Measurements from ENCODE around the gene SPATA2.

The SPATA2 gene

DNA sequence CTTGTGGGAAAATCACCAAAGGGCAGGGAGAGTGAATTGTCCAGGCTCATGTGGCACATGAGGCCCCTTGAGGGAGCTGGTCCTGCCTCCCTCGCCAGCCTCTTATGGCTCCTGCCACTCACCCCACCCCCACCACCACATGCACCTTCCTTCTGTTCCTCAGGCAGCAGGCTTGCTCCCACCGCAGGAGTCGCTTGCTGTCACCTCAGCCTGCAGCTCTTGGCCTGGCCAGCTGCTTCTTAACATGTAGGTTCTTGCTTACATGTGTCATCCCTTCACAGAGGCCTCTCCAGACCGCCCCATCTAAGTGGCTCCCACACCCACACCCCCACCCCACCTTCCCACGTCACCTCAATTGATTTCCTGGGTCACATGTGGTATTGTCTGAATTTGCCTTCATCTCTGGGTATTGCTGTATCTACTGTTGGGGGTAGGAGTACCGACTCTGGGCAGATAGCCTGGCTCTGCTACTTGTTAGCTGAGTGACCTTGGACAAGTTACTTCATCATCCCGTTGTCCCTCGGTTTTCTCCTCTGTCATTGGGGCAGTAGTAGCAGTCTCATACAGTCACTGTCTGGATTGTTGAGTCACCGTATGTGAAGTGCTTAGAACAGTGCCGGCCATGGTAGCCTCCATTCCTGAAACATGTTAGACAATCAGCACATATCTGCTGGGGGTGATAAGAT is 61.0 kb downstream of the SPATA2 start:
- peaks cover 87% of the 10 kb centered on the region; the same call in 1 of the 2 replicates for H3K36me3 ChIP-seq (ENCODE audit: insufficient read depth, low read length)
- H3K9me3 ChIP-seq (ENCODE audit: low read length): no peaks in the 10 kb centered on the region
- TF ChIP-seq, protein P1, sequence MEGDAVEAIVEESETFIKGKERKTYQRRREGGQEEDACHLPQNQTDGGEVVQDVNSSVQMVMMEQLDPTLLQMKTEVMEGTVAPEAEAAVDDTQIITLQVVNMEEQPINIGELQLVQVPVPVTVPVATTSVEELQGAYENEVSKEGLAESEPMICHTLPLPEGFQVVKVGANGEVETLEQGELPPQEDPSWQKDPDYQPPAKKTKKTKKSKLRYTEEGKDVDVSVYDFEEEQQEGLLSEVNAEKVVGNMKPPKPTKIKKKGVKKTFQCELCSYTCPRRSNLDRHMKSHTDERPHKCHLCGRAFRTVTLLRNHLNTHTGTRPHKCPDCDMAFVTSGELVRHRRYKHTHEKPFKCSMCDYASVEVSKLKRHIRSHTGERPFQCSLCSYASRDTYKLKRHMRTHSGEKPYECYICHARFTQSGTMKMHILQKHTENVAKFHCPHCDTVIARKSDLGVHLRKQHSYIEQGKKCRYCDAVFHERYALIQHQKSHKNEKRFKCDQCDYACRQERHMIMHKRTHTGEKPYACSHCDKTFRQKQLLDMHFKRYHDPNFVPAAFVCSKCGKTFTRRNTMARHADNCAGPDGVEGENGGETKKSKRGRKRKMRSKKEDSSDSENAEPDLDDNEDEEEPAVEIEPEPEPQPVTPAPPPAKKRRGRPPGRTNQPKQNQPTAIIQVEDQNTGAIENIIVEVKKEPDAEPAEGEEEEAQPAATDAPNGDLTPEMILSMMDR (IDR thresholded peaks at IDR 0.05; ENCODE audit: low read length): no peak
- no peak for TF ChIP-seq EZH2 (IDR thresholded peaks at IDR 0.05; ENCODE audit: borderline replicate concordance, low read length)

DNA sequence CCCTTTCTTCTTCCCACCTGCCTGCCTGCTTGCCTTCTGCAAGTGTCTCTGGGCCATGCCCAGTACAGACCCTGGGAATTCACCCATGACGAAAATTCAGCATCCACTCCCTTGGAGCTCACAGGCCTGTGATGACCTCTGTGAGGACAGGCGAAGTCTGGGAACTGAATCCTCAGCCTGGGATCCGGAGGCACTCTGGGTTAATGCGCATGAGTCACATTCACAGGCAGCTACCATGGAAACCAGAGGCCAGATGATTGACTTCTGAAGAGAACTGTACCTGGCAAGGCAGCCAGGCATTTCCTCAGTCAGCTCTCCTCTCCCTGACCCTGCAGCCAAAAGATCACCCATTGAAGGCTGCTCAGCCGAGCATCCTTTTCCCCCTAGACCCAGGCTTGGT is 61.7 kb downstream of the SPATA2 start:
- Histone ChIP-seq H3K4me2 (ENCODE audit: low read length) (no peak overlapping the region), H4K20me1 (ENCODE audit: insufficient read depth, low read length) (no peaks in the 10 kb centered on the region), H3K4me3 (ENCODE audit: low read depth, low read length, poor library complexity, severe bottlenecking) (no peak overlapping the region), H3K4me1 (ENCODE audit: insufficient read depth, low read length, severe bottlenecking) (peaks cover 17% of the 10 kb centered on the region), H3F3A (ENCODE audit: insufficient read depth, low read length) (no peaks in the 10 kb centered on the region), H3K36me3 (ENCODE audit: insufficient read depth, low read length) (peaks cover 87% of the 10 kb centered on the region), H3K79me2 (ENCODE audit: insufficient read depth, low read length) (no peaks in the 10 kb centered on the region), H2AFZ (ENCODE audit: low read length) (no peak overlapping the region), H3K27ac (ENCODE audit: low read depth, low read length, poor library complexity, severe bottlenecking) (no peak overlapping the region), H3K9me2 (ENCODE audit: low read depth, low read length) (no peaks in the 10 kb centered on the region), H3K9me3 (ENCODE audit: low read length) (no peaks in the 10 kb centered on the region), H3K27me3 (ENCODE audit: insufficient read depth, low read length) (no peaks in the 10 kb centered on the region), H3K9ac (ENCODE audit: low read length) (no peak overlapping the region)
- TF ChIP-seq, protein P1 (IDR thresholded peaks at IDR 0.05; ENCODE audit: low read length): no peak
- no peak for TF ChIP-seq EZH2 (IDR thresholded peaks at IDR 0.05; ENCODE audit: borderline replicate concordance, low read length)

More for the DNA sequence above, 61.0 kb downstream of the SPATA2 start:
- Histone ChIP-seq H3K4me1 (ENCODE audit: insufficient read depth, low read length, severe bottlenecking) (peaks cover 17% of the 10 kb centered on the region), H2AFZ (ENCODE audit: low read length) (no peak overlapping the region), H3F3A (ENCODE audit: insufficient read depth, low read length) (no peaks in the 10 kb centered on the region), H3K9me2 (ENCODE audit: low read depth, low read length) (no peaks in the 10 kb centered on the region), H4K20me1 (ENCODE audit: insufficient read depth, low read length) (no peaks in the 10 kb centered on the region), H3K27me3 (ENCODE audit: insufficient read depth, low read length) (no peaks in the 10 kb centered on the region), H3K9ac (ENCODE audit: low read length) (no peak overlapping the region), H3K4me2 (ENCODE audit: low read length) (no peak overlapping the region), H3K4me3 (ENCODE audit: low read depth, low read length, poor library complexity, severe bottlenecking) (no peak overlapping the region), H3K79me2 (ENCODE audit: insufficient read depth, low read length) (no peaks in the 10 kb centered on the region), H3K27ac (ENCODE audit: low read depth, low read length, poor library complexity, severe bottlenecking) (no peak overlapping the region)

All from OCI-LY1 (cell line).